CD4-positive, CD25-positive, alpha-beta regulatory T cell (primary cell): ENCODE results near the gene FBXO2. TPM values are rescaled to one million over a fixed set of nuclear protein-coding genes. Genes with fewer than 3 reads are reported as not detected.

Experiments
- ATAC-seq, 2 donors: fragments of 150-1000 bp; cut with Tn5 transposase; one replicate each; pipeline ENCODE4 v1.10.0; 2021; ENCODE audit warnings: low read depth in 2 of 2, moderate number of reproducible peaks in 2 of 2, moderate library complexity in 1 of 2
- DNase-seq, 3 donors: peaks; one replicate each; pipeline versions ENCODE4 v3.0.0 to v3.0.0-alpha.2; 2012 to 2022; ENCODE audit warnings: mixed read lengths in 1 of 3
- H3K27ac ChIP-seq: one replicate; pipeline ENCODE4 v1.7.0; 2013; ENCODE audit warnings: mild to moderate bottlenecking, low read length; ENCODE audit not compliant: insufficient read depth, poor library complexity, severe bottlenecking
- H3K27me3 ChIP-seq: one replicate; pipeline ENCODE4 v1.7.0; 2013; ENCODE audit warnings: low read length; ENCODE audit not compliant: control insufficient read depth, insufficient read depth
- H3K36me3 ChIP-seq: one replicate; pipeline ENCODE4 v1.7.0; 2013; ENCODE audit warnings: mild to moderate bottlenecking, low read length, moderate library complexity; ENCODE audit not compliant: control insufficient read depth, insufficient read depth
- H3K4me1 ChIP-seq: 2 replicates; pipeline ENCODE4 v1.7.0; 2013; ENCODE audit warnings: mild to moderate bottlenecking, low read length; ENCODE audit not compliant: insufficient read depth, control insufficient read depth, poor library complexity, severe bottlenecking
- H3K4me3 ChIP-seq: one replicate; pipeline ENCODE4 v1.7.0; 2013; ENCODE audit warnings: low read depth, mild to moderate bottlenecking, low read length, moderate library complexity
- H3K9me3 ChIP-seq, 2 experiments: 1 replicate in 1 of 2; 2 replicates in 1 of 2; pipeline ENCODE4 v1.7.0; 2013; ENCODE audit warnings: low read length in 2 of 2, mild to moderate bottlenecking in 1 of 2, moderate library complexity in 1 of 2; ENCODE audit not compliant: control insufficient read depth in 2 of 2
- H3K27ac Mint-ChIP-seq, 3 donors: one replicate each; pipeline ENCODE4 v1.8.0; 2020 to 2022; ENCODE audit warnings: mild to moderate bottlenecking in 3 of 3, mixed read lengths in 3 of 3, moderate library complexity in 2 of 3
- H3K27me3 Mint-ChIP-seq: one replicate; pipeline ENCODE4 v1.8.0; 2022; ENCODE audit warnings: mild to moderate bottlenecking, mixed read lengths
- H3K36me3 Mint-ChIP-seq: one replicate; pipeline ENCODE4 v1.8.0; 2020; ENCODE audit warnings: mixed read lengths
- H3K4me1 Mint-ChIP-seq, 4 donors: one replicate each; pipeline ENCODE4 v1.8.0; 2020 to 2022; ENCODE audit warnings: mixed read lengths in 4 of 4, mild to moderate bottlenecking in 1 of 4
- H3K4me3 Mint-ChIP-seq, 4 donors: one replicate each; pipeline ENCODE4 v1.8.0; 2020 to 2022; ENCODE audit warnings: mild to moderate bottlenecking in 4 of 4, mixed read lengths in 4 of 4, moderate library complexity in 3 of 4
- H3K9me3 Mint-ChIP-seq, 7 donors: one replicate each; pipeline ENCODE4 v1.8.0; 2020 to 2022; ENCODE audit warnings: mixed read lengths in 7 of 7, mild to moderate bottlenecking in 3 of 7, moderate library complexity in 2 of 7
- polyA plus RNA-seq, 4 donors: library from polyadenylated mRNA; unstranded; fragments of 300-500 nt; fragmentation: Illumina TruSeq; gene quantifications; one replicate each; pipeline ENCODE4 v1.2.3, GENCODE V29; 2021
- total RNA-seq: library from RNA; stranded (reverse); gene quantifications from one replicate; pipeline ENCODE4 v1.2.3, GENCODE V29; 2022

Gene FBXO2
- total and polyA plus RNA-seq, 5 donors from 2014 or later, result 2.1 to 10.6 (median 3.9) TPM

DNA sequence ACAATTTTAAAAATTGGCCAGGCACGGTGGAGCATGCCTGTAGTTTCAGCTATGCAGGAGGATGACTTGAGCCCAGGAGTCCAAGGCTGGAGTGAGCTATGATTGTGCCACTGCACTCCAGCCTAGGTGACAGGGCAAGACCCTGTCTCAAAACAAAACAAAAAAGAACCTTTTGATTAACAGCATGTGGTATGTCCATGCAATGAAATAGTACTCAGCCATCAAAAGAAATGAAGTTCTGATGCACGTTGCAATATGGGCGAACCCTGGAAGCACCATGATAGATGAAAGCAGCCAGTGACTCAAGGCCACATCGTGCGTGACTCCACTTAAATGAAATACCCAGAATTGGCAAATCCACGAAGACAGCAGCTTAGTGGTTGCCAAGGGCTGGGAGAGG lies 47.5 kb downstream of the FBXO2 start:
- Mint-ChIP-seq H3K36me3 (no peaks in the 10 kb centered on the region), H3K9me3 (no peaks in the 10 kb centered on the region), H3K27ac (no peak overlapping the region), H3K27me3 (peaks cover 26% of the 10 kb centered on the region), H3K4me3 (no peak overlapping the region), H3K4me1 (no peaks in the 10 kb centered on the region)
- Histone ChIP-seq H3K4me1 (no peaks in the 10 kb centered on the region), H3K27me3 (no peaks in the 10 kb centered on the region), H3K36me3 (no peaks in the 10 kb centered on the region), H3K9me3 (no peaks in the 10 kb centered on the region), H3K27ac (no peak overlapping the region), H3K4me3 (no peak overlapping the region)
- DNase-seq (no peak), ATAC-seq (no peak)

GRCh38 chr1:11602981-11603380 lies 51.2 kb downstream of the FBXO2 start:
- ATAC-seq, result no peak
- Mint-ChIP-seq H3K36me3 (no peaks in the 10 kb centered on the region), H3K9me3 (no peaks in the 10 kb centered on the region), H3K27me3 (peaks cover 14% of the 10 kb centered on the region), H3K4me3 (no peak overlapping the region), H3K4me1 (no peaks in the 10 kb centered on the region), H3K27ac (no peak overlapping the region)
- H3K4me1 ChIP-seq, result no peaks in the 10 kb centered on the region
- H3K36me3 ChIP-seq, result no peaks in the 10 kb centered on the region
- DNase-seq, result no peak
- no peak overlapping the region for H3K4me3 ChIP-seq
- no peaks in the 10 kb centered on the region for H3K27me3 ChIP-seq
- H3K27ac ChIP-seq, result no peak overlapping the region
- H3K9me3 ChIP-seq, result no peaks in the 10 kb centered on the region

DNA sequence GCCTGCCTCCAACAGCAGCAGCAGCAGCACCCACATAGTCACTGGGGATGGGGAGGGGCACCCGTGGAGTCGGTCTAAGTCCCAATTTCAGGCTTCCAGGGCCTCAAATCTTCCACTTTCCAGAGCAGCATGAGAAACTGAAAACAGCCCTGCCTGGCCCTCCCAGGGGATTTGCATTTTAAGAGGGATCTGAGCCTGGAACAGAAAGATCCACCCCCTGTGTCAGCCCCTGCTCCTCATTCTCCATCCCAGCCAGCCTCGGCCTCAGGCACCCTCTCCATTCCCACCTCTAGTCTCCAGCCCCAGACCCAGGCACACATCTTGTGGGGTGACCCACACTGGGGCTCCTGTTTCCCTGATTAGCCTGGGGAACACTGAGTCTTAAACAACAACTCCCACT lies 51.8 kb downstream of the FBXO2 start:
- DNase-seq, result no peak
- no peaks in the 10 kb centered on the region for H3K4me1 ChIP-seq
- H3K4me1 Mint-ChIP-seq, result no peaks in the 10 kb centered on the region
- no peak overlapping the region for H3K27ac ChIP-seq
- no peaks in the 10 kb centered on the region for H3K9me3 ChIP-seq
- H3K27me3 ChIP-seq, result no peaks in the 10 kb centered on the region
- H3K4me3 Mint-ChIP-seq, result no peak overlapping the region
- H3K4me3 ChIP-seq, result no peak overlapping the region
- H3K27ac Mint-ChIP-seq, result no peak overlapping the region
- no peaks in the 10 kb centered on the region for H3K36me3 Mint-ChIP-seq
- ATAC-seq, result no peak
- no peaks in the 10 kb centered on the region for H3K9me3 Mint-ChIP-seq
- H3K27me3 Mint-ChIP-seq, result peaks cover 14% of the 10 kb centered on the region
- H3K36me3 ChIP-seq, result no peaks in the 10 kb centered on the region

GRCh38 chr1:11600836-11601235 lies 53.4 kb downstream of the FBXO2 start:
- DNase-seq (no peak), ATAC-seq (no peak)
- Histone ChIP-seq H3K9me3 (no peaks in the 10 kb centered on the region), H3K4me1 (no peaks in the 10 kb centered on the region), H3K4me3 (no peak overlapping the region), H3K27me3 (no peaks in the 10 kb centered on the region), H3K36me3 (no peaks in the 10 kb centered on the region), H3K27ac (no peak overlapping the region)
- H3K4me3 Mint-ChIP-seq, result no peak overlapping the region
- H3K36me3 Mint-ChIP-seq, result no peaks in the 10 kb centered on the region
- no peak overlapping the region for H3K27ac Mint-ChIP-seq
- H3K4me1 Mint-ChIP-seq, result peaks cover 0 to 2% (median 0%) of the 10 kb centered on the region in 4 donors
- H3K27me3 Mint-ChIP-seq, result peaks cover 19% of the 10 kb centered on the region
- H3K9me3 Mint-ChIP-seq, result no peaks in the 10 kb centered on the region

GRCh38 chr1:11599891-11600576 lies 54.2 kb downstream of the FBXO2 start:
- H3K4me1 Mint-ChIP-seq, result peaks cover 0 to 2% (median 0%) of the 10 kb centered on the region in 4 donors
- ATAC-seq, result no peak

DNA sequence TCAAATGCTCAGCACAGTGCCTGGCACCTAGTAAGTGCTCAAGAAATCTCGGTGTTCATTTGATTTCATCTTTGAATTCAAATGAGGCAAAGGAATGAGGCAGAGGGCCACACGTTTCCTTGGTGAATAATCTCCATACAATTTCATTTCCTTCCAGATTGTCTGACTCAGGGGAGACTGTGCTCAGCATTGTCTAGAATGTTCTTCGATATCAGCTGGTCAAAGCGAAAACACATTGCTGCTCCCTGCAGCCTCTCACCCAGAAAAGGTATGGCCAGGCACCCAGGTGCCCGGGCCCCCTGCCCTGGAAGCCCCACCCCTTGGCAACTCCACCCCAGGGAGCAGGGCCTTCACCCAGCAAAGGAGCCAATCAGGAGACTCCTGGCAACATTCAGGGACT lies 55.8 kb downstream of the FBXO2 start:
- ATAC-seq, result no peak
- no peaks in the 10 kb centered on the region for H3K36me3 ChIP-seq
- Mint-ChIP-seq H3K36me3 (no peaks in the 10 kb centered on the region), H3K27ac (no peak overlapping the region), H3K9me3 (no peaks in the 10 kb centered on the region), H3K4me3 (no peak overlapping the region), H3K4me1 (peaks cover 0 to 2% (median 0%) of the 10 kb centered on the region in 4 donors), H3K27me3 (peaks cover 19% of the 10 kb centered on the region)
- no peaks in the 10 kb centered on the region for H3K27me3 ChIP-seq
- H3K4me1 ChIP-seq, result no peaks in the 10 kb centered on the region
- no peak for DNase-seq
- no peak overlapping the region for H3K4me3 ChIP-seq
- H3K9me3 ChIP-seq, result no peaks in the 10 kb centered on the region
- H3K27ac ChIP-seq, result no peak overlapping the region

More at GRCh38 chr1:11599891-11600576, 54.2 kb downstream of the FBXO2 start:
- Histone ChIP-seq H3K27me3 (no peaks in the 10 kb centered on the region), H3K4me1 (no peaks in the 10 kb centered on the region), H3K27ac (no peak overlapping the region), H3K36me3 (no peaks in the 10 kb centered on the region), H3K4me3 (no peak overlapping the region), H3K9me3 (no peaks in the 10 kb centered on the region)
- Mint-ChIP-seq H3K4me3 (no peak overlapping the region), H3K27me3 (peaks cover 19% of the 10 kb centered on the region), H3K27ac (no peak overlapping the region), H3K36me3 (no peaks in the 10 kb centered on the region), H3K9me3 (no peaks in the 10 kb centered on the region)
- DNase-seq, result no peak

Other genes with a start within 250 kb of the FBXO2 start
- gene DISP3, start 175.3 kb downstream of the FBXO2 start, total RNA-seq, result 1.2 TPM
- under 1 TPM; 0.12 to 0.33 (median 0.21) TPM for gene DISP3, start 175.3 kb downstream of the FBXO2 start, polyA plus RNA-seq
- gene FBXO44, start 448 bp upstream of the FBXO2 start, total RNA-seq, result 43.7 TPM
- 1 to 10 TPM; 5.5 to 9.5 (median 7.4) TPM for gene FBXO44, start 448 bp upstream of the FBXO2 start, polyA plus RNA-seq
- 5.9 TPM for gene FBXO6, start 9.8 kb upstream of the FBXO2 start, total RNA-seq
- gene FBXO6, start 9.8 kb upstream of the FBXO2 start, polyA plus RNA-seq, result 10 to 100 TPM in 3 of 4 donors, 1 to 10 TPM in 1; 9.4 to 18.4 (median 17.3) TPM
- 28.7 TPM for gene MAD2L2, start 26.7 kb upstream of the FBXO2 start, total RNA-seq
- 10 to 100 TPM; 49.3 to 75.3 (median 55.3) TPM for gene MAD2L2, start 26.7 kb upstream of the FBXO2 start, polyA plus RNA-seq
- gene DRAXIN, start 37.3 kb upstream of the FBXO2 start, total RNA-seq, result not detected
- gene DRAXIN, start 37.3 kb upstream of the FBXO2 start, polyA plus RNA-seq, result under 1 TPM in 2 of 4 donors, not detected in 2; 0.06 to 0.11 TPM
- 25.2 TPM for gene AGTRAP, start 81.7 kb upstream of the FBXO2 start, total RNA-seq
- 100 to 1,000 TPM in 1 of 4 donors, 10 to 100 TPM in 3; 65.1 to 113 (median 78.0) TPM for gene AGTRAP, start 81.7 kb upstream of the FBXO2 start, polyA plus RNA-seq
- gene C1orf167, start 107.8 kb upstream of the FBXO2 start, total RNA-seq, result not detected
- 1 to 10 TPM in 2 of 4 donors, under 1 TPM in 1, not detected in 1; 0.61 to 1.3 (median 1.0) TPM for gene C1orf167, start 107.8 kb upstream of the FBXO2 start, polyA plus RNA-seq
- gene MTHFR, start 151.5 kb upstream of the FBXO2 start, total RNA-seq, result 35.0 TPM
- 1 to 10 TPM; 5.6 to 7.6 (median 6.6) TPM for gene MTHFR, start 151.5 kb upstream of the FBXO2 start, polyA plus RNA-seq
- gene CLCN6, start 151.8 kb upstream of the FBXO2 start, total RNA-seq, result 13.5 TPM
- 1 to 10 TPM; 1.6 to 3.0 (median 2.4) TPM for gene CLCN6, start 151.8 kb upstream of the FBXO2 start, polyA plus RNA-seq
- not detected for gene NPPA, start 193.4 kb upstream of the FBXO2 start, total RNA-seq
- gene NPPA, start 193.4 kb upstream of the FBXO2 start, polyA plus RNA-seq, result not detected
- not detected for gene NPPB, start 204.5 kb upstream of the FBXO2 start, total RNA-seq
- not detected for gene NPPB, start 204.5 kb upstream of the FBXO2 start, polyA plus RNA-seq